Esophagus squamous epithelium (tissue), 5 donors: ENCODE data around the gene PHLPP1. TPM values are rescaled to one million over a fixed set of nuclear protein-coding genes. Genes with fewer than 3 reads are reported as not detected.
A peak's percentile ranks its signal among the peaks of the same experiment; 100 is the strongest.

Source experiments
- DNase-seq: peaks from one replicate; lab custom pipeline; 2025; lab: John Stamatoyannopoulos, UW
- H3K27ac ChIP-seq, 4 donors: fragments of 200-600 bp; sonication (generic); one replicate each; pipeline ENCODE4 v1.5.1; 2016 to 2019; ENCODE audit warnings: mild to moderate bottlenecking in 1 of 4
- H3K27me3 ChIP-seq, 4 donors: fragments of 200-600 bp; sonication (generic); 1 replicate in 3 of 4; 2 replicates in 1 of 4; pipeline versions ENCODE4 v1.5.1 to v1.6.0; 2017 to 2021; ENCODE audit warnings: antibody characterized with exemption in 1 of 4
- H3K36me3 ChIP-seq, 3 donors: fragments of 200-600 bp; sonication (generic); one replicate each; pipeline ENCODE4 v1.5.1; 2016 to 2019
- H3K4me1 ChIP-seq, 3 donors: fragments of 200-600 bp; sonication (generic); one replicate each; pipeline ENCODE4 v1.5.1; 2017 to 2019
- H3K4me3 ChIP-seq, 4 donors: fragments of 200-600 bp; sonication (generic); 1 replicate in 3 of 4; 2 replicates in 1 of 4; pipeline ENCODE4 v1.5.1; 2016 to 2019; ENCODE audit warnings: mild to moderate bottlenecking in 2 of 4, moderate library complexity in 1 of 4
- H3K9me3 ChIP-seq, 3 donors: fragments of 200-600 bp; sonication (generic); one replicate each; pipeline ENCODE4 v1.5.1; 2016 to 2019
- CTCF ChIP-seq, 6 experiments: fragments of 450-650 bp in 4 of 6; fragments of 200-600 bp in 2 of 6; sonication (generic) in 2 of 6; IDR thresholded peaks; one replicate each; pipeline ENCODE4 v1.5.1; 2016 to 2019; ENCODE audit warnings: antibody characterized with exemption in 6 of 6, mild to moderate bottlenecking in 4 of 6, moderate library complexity in 4 of 6
- POLR2A ChIP-seq, 4 donors: fragments of 450-650 bp; IDR thresholded peaks; one replicate each; pipeline ENCODE4 v1.6.1; 2017; ENCODE audit warnings: antibody characterized with exemption in 4 of 4, mild to moderate bottlenecking in 4 of 4, moderate library complexity in 3 of 4
- WGBS, 2 donors: methylation state at CpG; one replicate each; pipeline ENCODE4 v1.1.5; 2018; 5-methylcytosine and 5-hydroxymethylcytosine counted together
- intact Hi-C: fragments of 100-400 bp; cut with DNase I; formaldehyde crosslinking; loops from one replicate; pipeline ENCODE4 v1.15.0; 2022
- small RNA-seq, 4 donors: library from RNA; depleted of rRNA; stranded (forward); fragments of <200 nt; gene quantifications; one replicate each; pipeline ENCODE3, GENCODE V24; 2016
- total RNA-seq, 4 donors: library from RNA; depleted of rRNA; stranded (reverse); fragments of >200 nt; gene quantifications; one replicate each; pipeline ENCODE4 v1.1.0, GENCODE V29; 2016
- donor health status: DM: yes; HTN: yes; CAD: no.

Gene PHLPP1
- total RNA-seq, 4 donors from 2014 or later = 10.1 to 16.6 (median 14.9) TPM

GRCh38 chr18:63025251-63026090 is 310.1 kb downstream of the PHLPP1 start:
- no peaks in the 10 kb centered on the region for H3K27me3 ChIP-seq
- no peaks in the 10 kb centered on the region for H3K9me3 ChIP-seq
- intact Hi-C loops = loop anchor here (10.0 kb wide), 1 partner anchor 409 kb away; no protein-coding TSS in a partner anchor
- peak in 4 of 6 experiments; percentile 15 to 46 (median 28) for TF ChIP-seq CTCF (IDR thresholded peaks at IDR 0.05)
- no peak for TF ChIP-seq POLR2A (IDR thresholded peaks at IDR 0.05)
- no peak overlapping the region for H3K27ac ChIP-seq
- no peaks in the 10 kb centered on the region for H3K36me3 ChIP-seq
- DNase-seq = no peak
- 42 to 49% methylated on average over 8 to 9 of the region's 12 CpGs for WGBS, 2 donors
- H3K4me1 ChIP-seq = no peaks in the 10 kb centered on the region
- no peak overlapping the region for H3K4me3 ChIP-seq

GRCh38 chr18:63028380-63028779 is 313.0 kb downstream of the PHLPP1 start:
- H3K9me3 ChIP-seq = no peaks in the 10 kb centered on the region
- DNase-seq = no peak
- no peaks in the 10 kb centered on the region for H3K4me1 ChIP-seq
- TF ChIP-seq CTCF (IDR thresholded peaks at IDR 0.05) (no peak), POLR2A (IDR thresholded peaks at IDR 0.05) (no peak)
- intact Hi-C loops = loop anchor here (10.0 kb wide), 1 partner anchor 406 kb away; no protein-coding TSS in a partner anchor
- H3K27ac ChIP-seq = no peak overlapping the region
- no peaks in the 10 kb centered on the region for H3K36me3 ChIP-seq
- no peak overlapping the region for H3K4me3 ChIP-seq
- no peaks in the 10 kb centered on the region for H3K27me3 ChIP-seq
- WGBS, 2 donors = 77 to 91% methylated on average over 2 of the region's 2 CpGs

Small RNAs within 50 kb of the gene (small RNA-seq; reads per million reads assigned to genes)
- gene RNU6-142P = 0 reads per million in 4 donors

Other genes starting within 250 kb of the PHLPP1 start
- 10 to 100 TPM in 3 of 4 donors, 1 to 10 TPM in 1; 9.3 to 15.3 (median 11.3) TPM for gene ZCCHC2, start 192.5 kb upstream of the PHLPP1 start, total RNA-seq